GM20431 (cell line): ENCODE results near the gene RASSF6.

Experiments
- in situ Hi-C: fragments of 300-500 bp; cut with MseI, MboI; formaldehyde crosslinking; loops from one replicate; pipeline ENCODE4 v1.15.0; 2020; ENCODE audit warnings: low sequenced_read_pairs; ENCODE audit not compliant: unreplicated experiment

The RASSF6 gene

DNA sequence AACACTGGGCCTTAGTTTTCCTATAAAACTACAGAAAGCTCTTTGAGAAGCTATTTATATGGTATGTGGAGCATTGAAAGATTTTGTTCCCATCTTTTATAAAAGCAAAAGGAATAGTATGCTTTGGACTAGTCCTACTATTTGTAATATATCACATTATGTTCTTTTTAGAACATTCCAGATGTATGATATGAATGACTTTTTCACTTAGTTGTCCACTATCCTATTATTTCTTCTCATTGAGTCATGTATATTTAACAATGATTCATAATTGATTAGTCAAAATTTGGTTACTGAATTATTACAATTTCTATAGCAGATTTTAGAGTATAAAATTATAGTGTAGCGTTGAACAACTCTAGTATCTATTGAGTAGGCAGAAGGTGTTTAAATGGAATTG is 34.2 kb downstream of the RASSF6 start:
- in situ Hi-C loops: no loop called here

DNA sequence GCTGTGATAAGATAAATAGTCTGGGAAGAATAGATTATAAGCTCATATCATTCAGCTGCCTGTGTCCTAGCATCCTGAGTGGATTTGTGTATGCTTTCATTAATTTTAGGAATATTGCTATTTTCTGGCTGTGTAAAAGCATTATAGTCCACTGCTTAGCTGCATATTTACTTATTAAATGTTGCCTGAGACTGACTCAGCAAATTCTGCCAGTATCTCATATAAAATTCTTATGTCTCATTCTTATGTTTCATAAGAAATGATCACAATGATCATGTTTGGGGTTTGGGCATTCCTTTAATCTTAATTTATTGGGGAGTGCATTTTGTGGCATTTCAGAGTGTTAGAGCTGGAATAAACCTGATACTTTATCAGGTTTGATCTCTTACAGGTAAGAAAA is 34.9 kb downstream of the RASSF6 start:
- in situ Hi-C loops: no loop called here

DNA sequence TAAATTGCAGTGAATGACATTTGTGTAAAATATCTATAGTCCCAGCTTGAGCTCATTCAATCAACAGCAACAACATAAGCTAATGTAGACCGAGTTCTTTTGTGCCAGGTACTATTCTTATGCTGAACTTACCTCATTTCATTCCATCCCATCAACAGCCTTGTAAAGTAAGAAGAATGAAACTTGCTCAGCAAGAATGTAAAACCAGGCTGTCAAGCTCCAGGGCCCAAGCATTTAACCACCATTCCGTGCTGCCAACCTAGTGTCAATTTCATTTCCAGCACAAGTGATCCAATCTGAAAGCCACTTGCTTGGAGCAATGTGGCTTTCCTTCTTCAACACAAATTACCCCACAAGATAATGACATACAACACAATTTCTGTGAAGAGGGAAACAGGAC is 36.6 kb downstream of the RASSF6 start:
- in situ Hi-C loops: no loop called here

DNA sequence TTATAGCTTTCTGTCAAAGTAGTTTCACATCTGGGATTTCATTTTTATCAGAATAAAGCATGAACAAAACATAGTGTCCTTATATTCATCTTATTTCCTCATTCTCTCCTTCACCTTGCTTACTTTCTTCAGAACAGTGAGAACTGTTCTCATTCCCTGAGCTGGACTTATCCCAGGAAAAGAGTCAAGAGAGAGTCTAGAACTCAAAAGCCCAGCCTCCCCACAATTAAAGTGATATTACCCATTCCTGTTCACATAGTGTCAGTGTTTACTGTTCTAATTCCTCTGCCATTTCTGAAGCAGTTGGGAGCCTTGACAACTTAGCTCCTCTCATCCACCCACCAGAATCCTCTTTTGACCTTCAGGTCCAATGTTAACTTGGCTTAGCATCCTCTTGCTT is 42.9 kb downstream of the RASSF6 start:
- in situ Hi-C loops: no loop called here

DNA sequence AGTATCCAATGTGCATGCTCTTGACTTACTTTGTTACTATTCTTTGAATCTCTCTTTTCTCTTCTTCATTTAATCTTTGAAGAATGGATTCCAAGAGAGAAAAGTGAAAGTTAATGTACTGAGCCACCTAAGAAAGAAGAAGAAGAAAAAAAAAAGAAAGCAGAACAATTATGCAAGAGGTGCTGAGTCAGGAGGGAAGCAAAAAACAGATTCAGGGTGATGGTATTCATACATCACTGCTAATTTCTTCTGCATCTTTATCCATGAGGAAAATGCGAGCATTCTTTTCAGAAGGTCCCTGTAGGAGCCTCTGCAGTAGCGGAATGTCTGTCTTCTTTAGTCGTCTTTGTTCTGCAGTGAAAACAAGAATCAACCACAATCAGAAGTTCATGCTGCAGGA is 43.9 kb downstream of the RASSF6 start:
- in situ Hi-C loops: no loop called here

DNA sequence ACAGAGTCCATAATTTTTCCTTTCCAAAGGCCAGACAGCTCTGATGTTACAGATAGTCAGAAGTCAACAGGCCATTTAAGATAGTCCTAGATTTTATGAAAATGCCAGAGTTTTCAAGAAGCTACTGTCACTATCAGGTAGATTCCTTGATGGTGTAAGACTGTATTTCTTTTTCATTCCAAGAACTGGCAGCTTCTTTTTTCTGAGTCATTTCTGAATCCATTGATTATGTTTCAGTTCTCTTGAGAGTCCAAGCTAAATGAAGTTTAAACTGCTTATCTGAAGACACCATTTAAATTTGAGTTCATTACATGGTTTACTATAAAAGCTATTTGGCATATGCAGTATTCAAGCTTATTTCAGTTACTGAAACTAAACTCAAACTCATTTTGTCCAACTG is 44.6 kb downstream of the RASSF6 start:
- in situ Hi-C loops: no loop called here

DNA sequence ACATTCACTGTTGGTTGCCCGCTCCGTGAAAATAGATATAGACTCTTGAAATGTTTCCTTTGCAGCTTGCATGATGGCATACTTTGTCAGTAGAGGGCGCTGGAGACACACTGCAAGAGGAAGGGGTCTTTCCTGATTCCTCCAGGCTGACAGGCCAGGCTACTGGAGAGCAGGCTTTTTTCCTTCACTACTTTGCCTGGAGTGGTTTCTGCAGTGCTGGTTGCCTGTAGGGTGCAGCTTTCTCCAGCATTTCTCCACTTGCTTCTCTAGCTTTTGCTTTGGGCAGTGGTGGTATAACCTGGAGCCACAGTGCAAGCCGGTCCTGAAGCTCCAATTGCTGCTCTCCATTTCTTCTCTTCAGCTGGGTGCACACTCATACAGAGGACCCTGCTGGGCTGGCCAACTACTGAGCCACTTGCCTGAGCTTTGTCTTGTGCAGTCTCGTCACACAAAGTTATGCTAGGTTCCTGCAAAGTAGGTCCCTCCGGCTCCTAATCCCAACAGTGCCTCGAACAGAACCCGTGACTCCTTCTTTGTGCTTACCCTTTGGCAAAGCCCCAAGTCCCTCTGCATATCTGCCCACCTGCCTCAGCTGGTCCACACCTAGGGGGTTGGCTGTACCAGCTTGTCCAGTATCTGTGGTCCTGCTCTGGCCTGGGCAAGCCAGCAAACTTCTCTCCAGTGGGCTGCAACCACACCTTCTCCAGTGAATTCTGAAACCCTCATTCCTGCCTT is 46.3 kb downstream of the RASSF6 start:
- in situ Hi-C loops: loop anchor here (25.0 kb wide), 1 partner anchor 88 kb away; no protein-coding TSS in a partner anchor

DNA sequence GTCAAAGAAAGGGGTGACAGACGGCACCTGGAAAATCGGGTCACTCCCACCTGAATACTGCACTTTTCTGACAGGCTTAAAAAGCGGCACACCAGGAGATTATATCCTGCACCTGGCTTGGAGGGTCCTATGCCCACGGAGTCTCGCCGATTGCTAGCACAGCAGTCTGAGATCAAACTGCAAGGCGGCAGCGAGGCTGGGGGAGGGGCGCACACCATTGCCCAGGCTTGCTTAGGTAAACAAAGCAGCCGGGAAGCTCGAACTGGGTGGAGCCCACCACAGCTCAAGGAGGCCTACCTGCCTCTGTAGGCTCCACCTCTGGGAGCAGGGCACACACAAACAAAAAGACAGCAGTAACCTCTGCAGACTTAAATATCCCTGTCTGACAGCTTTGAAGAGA is 69.4 kb downstream of the RASSF6 start:
- in situ Hi-C loops: loop anchor here (25.0 kb wide), 1 partner anchor 111 kb away; no protein-coding TSS in a partner anchor

DNA sequence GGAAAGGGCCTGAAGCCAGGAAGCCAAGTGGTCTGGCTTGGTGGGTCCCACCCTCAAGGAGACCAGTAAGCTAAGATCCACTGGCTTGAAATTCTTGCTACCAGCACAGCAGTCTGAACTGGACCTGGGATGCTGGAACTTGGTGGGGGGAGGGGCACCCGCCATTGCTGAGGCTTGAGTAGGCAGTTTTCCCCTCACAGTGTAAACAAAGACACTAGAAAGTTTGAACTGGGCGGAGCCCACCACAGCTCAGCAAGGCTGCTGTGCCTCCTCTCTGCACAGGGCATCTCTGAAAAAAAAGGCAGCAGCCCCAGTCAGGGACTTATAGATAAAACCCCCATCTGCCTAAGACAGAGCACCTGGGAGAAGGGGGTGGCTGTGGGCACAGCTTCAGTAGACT is 75.6 kb downstream of the RASSF6 start:
- in situ Hi-C loops: no loop called here

DNA sequence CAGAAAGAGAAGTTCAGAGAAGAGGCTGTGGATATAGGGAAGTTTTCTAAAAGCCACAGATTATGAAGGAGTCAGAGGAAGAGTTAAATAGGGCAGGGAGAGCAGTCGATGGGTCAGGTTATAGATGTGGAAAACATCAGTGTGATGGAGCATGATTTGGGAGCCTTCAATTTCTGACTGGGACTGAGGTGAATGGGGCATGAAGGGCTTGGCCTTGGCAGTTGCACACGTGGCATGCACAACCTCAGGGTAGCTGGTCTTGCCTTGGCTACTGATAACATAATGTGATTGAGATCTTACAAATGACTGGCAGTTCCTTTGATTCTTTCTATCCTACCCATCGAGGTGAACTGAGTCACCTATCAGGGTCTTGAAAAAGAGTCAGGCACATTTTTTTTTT is 79.0 kb downstream of the RASSF6 start:
- in situ Hi-C loops: no loop called here

DNA sequence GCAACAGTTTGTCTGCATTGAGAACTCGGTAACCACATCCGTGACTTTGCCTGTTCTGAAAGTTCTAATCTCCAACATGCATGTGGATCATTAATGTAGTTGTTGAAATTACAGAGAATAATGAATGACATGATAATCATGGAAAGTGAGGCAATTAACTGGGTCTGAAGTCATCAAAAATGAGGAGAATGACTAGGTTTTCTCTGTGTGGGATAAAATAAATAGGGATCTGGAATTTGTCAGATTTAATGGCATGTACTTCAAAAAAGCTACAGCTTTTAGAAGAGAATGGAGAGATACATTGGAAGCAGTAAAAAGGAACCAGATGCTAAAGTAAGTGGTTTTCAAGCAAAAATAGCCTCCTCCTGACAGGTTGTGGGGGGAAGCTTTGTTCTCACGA is 79.4 kb downstream of the RASSF6 start:
- in situ Hi-C loops: no loop called here

DNA sequence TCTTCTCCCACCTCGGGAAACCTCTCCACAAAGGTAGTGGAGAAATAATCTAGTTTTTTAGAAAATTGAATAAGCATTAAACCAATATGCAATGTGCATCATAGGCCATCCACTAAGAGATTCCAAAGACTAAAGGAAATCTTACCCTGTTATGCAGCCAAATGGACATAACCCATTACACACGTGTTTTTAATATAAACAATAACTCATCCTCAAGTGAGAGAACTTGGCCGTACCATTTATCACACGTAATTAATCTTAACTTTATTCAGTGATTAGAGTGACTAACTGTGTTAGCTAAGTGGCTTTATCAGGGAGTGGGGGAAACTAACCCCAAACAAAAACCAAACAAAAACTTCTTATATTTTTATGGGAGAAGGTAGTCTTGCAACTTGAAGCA is 80.8 kb downstream of the RASSF6 start:
- in situ Hi-C loops: no loop called here

DNA sequence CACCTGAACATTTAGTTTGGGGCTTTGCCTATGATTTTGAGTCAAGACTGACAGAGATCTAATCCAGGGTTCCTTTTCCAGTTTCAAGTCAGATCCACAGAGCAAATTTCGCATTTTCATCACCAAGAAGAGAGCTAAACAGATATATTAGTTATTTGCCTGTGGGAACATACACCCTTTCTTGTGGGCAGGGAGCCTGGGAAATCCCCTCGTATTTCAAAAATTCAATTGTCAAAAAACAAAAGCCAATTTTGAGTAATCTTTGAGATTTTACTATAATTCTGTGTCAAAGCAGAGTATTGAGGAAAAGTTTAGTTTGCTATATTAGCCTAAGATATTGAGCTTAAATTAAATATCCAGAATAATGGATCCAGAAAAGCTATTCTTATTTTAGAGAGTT is 82.1 kb downstream of the RASSF6 start:
- in situ Hi-C loops: no loop called here

DNA sequence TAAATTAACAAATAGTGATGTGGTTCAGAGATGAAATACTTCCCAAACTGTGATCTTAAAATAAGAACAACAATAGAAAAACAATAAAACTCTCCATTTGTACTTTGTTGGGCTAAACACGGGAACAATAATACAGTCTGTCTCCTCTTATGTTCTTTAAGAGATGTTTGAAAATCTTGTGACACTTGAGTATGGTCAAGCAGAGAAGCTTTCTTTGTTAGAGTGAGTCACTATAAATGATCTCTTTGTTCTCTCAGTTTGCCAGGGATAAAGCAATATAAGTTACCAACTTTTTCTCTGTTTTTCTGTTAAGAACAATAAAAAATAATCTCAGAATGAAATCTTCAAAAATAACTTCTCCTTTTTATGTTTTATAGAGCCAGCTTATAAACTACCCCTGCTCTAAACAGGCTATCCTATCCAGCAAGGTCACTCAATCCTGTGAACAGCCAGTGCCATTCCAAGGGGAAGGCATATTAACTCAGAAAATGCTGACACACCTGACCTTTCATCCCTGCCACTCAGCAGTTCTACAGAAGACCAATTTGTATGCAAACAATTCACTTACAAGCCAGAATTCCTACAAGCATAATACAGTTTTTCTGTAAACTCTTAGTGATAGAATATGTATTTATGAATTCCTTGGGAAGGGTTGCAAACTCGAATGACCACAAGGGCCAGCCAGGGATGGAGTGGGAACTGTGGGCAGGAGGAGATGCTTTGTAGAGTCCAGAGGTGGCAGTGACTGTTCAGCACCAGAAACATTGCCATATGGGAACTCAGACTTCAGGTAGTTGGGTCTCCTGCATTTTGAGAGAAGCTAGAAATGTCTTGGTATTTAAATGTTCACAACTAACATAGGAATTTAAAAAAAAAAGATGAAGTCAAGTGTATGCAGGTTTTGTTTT is 86.5 kb downstream of the RASSF6 start:
- in situ Hi-C loops: no loop called here

DNA sequence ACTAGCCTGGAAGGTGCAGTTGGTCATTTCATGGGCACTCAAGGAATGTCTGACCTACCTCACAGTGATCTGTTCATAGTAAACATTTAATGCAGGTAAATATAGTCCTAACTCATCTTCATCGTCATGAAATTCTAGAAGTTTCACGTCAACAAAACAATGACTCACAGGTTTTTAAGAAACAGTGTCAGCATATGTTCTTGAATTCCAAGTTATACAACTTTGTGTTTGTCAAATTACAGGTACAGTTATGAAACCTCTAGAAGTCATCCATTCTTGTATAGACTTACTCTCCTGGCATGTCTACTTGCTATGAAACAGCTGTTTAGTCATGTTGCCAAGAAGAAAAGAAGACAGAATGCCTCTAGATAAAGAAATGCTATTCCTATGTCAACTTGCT is 92.1 kb downstream of the RASSF6 start:
- in situ Hi-C loops: no loop called here

DNA sequence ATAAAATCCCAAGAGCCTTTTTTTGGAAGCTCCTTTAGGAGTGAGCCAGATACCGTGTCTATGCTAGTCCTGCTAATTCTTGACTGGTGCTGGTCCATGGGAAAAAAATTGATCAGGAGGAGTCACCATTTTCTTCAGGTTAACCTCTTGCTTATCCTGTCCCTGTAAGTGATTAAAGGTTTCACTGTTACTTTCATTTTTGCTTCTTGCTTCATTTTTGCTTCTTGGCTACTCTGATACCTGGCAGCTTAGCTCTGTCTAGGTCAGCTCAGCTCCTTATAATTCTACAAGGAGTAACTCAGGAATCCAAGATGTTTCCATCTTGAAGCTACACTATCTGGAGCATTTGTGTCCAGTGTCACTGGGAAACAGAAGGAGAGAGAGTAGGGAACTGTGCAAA is 93.0 kb downstream of the RASSF6 start:
- in situ Hi-C loops: no loop called here

DNA sequence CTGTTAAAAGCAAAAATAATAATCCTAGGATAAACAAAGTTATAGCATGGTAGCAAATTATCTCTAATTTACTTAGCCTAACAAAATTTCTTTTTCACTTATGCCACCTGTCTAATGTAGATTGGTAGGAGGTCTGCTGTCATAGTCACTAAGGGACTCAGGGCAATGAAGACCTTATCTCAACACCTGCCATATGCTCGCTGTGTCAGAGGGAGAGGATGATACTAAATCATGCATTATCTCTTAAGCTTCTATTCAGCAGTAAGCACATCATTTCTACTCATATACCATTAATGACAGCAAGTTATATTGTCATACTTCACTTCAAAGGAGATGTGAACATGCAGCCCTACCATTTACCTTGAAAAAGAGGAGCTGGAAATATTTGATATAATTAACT is 94.6 kb downstream of the RASSF6 start:
- in situ Hi-C loops: no loop called here

DNA sequence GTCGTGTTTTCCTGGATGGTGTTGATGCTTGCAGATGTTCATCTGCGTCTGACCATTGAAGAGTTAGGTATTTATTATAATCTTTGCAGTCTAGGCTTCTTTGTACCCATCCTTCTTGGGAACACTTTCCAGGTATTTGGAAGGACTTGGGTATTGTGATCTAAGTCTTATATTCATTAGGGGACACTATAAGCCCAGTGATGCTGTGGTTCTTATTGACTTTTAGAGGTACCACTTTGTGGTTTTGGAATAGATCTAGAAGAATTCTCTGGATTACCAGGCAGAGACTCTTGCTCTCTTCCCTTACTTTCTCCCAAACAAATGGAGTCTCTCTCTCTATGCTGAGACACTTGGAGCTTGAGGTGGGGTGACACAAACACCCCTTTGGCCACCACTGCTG is 97.1 kb downstream of the RASSF6 start:
- in situ Hi-C loops: no loop called here
